ENCODE measurements around the gene KCTD16.

DNA sequence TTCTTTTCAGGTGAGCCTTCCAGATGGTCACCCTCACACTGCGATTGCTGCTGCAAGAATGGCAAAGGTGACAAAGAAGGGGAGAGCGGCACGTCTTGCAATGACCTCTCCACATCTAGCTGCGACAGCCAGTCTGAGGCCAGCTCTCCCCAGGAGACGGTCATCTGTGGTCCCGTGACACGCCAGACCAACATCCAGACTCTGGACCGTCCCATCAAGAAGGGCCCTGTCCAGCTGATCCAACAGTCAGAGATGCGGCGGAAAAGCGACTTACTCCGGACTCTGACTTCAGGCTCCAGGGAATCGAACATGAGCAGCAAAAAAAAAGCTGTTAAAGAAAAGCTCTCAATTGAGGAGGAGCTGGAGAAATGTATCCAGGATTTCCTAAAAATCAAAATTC, 303.0 kb downstream of the KCTD16 start:
- TF ChIP-seq, protein P1, sequence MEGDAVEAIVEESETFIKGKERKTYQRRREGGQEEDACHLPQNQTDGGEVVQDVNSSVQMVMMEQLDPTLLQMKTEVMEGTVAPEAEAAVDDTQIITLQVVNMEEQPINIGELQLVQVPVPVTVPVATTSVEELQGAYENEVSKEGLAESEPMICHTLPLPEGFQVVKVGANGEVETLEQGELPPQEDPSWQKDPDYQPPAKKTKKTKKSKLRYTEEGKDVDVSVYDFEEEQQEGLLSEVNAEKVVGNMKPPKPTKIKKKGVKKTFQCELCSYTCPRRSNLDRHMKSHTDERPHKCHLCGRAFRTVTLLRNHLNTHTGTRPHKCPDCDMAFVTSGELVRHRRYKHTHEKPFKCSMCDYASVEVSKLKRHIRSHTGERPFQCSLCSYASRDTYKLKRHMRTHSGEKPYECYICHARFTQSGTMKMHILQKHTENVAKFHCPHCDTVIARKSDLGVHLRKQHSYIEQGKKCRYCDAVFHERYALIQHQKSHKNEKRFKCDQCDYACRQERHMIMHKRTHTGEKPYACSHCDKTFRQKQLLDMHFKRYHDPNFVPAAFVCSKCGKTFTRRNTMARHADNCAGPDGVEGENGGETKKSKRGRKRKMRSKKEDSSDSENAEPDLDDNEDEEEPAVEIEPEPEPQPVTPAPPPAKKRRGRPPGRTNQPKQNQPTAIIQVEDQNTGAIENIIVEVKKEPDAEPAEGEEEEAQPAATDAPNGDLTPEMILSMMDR (IDR thresholded peaks at IDR 0.05) = no peak
- TF ChIP-seq POLR2A (IDR thresholded peaks at IDR 0.05) = no peak

Measured in right lobe of liver (tissue), 4 donors.